ENCODE measurements around the gene PRMT6.
"Not testable (repeated sequence)": the region's sequence is repeated elsewhere in the genome, so short reads cannot be mapped to it uniquely, and the experiment has no call there.

PRMT6 gene

DNA sequence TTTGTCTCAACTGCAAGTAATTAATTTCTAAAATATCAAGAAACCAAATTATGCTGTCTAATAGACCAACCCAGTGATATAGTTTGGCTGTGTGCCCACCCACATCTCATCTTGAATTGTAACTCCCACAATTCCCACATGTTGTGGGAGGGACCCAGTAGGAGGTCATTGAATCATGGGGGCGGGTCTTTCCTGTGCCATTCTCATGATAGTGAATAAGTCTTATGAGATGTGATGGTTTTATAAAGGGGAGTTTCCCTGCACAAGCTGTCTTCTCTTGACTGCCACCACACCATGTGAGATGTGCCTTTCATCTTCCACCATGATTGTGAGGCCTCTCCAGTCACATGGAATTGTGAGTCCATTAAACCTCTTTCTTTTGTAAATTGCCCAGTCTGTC is 36.9 kb downstream of the PRMT6 start:
- H3K36me3 ChIP-seq (ENCODE audit: control insufficient read depth in 4 of 4, insufficient read depth in 4 of 4, low read length in 3 of 4); POLR2A ChIA-PET; H3K4me3 ChIP-seq (ENCODE audit: control insufficient read depth in 1 of 7, extremely low read depth in 1 of 7, insufficient read depth in 4 of 7, low read depth in 2 of 7, low read length in 6 of 7); H3K9me3 ChIP-seq (ENCODE audit: control extremely low read depth in 1 of 5, control insufficient read depth in 4 of 5, insufficient read depth in 2 of 5, low read depth in 1 of 5, low read length in 4 of 5); H3K27ac ChIP-seq (ENCODE audit: insufficient read depth in 1 of 2, low read depth in 1 of 2, low read length in 2 of 2, poor library complexity in 1 of 2, severe bottlenecking in 2 of 2); H3K27me3 ChIP-seq (replicated peaks in 2 of 5; ENCODE audit: control insufficient read depth in 4 of 5, insufficient read depth in 5 of 5, low read length in 4 of 5); CTCF ChIA-PET; H3K4me1 ChIP-seq (ENCODE audit: control extremely low read depth in 1 of 4, control insufficient read depth in 4 of 4, insufficient read depth in 4 of 4, low read length in 3 of 4); DNase-seq: not testable (repeated sequence)
- WGBS (ENCODE audit: insufficient coverage): no CpG with 5 or more reads among the region's 1 CpG

DNA sequence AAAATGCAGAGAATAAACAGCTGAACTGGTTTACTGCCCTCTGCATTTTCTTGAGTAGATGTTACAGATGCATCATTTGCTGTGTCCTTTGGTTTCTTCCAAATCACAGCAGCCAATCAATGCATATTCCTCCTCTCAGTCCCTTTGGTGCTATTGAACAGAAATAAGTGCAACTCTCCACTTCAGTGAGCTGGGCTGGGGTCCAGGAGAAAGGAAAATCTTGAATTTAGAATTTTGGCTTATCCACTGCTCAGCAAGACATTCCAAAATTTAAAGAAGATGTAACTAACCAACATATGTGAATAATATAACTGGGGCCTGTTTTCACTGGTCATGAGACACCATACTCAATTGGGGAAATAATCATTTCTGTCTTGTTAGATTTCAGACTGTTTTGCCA is 39.2 kb downstream of the PRMT6 start:
- CTCF ChIA-PET: no interaction called here
- H3K27ac ChIP-seq (ENCODE audit: insufficient read depth in 1 of 2, low read depth in 1 of 2, low read length in 2 of 2, poor library complexity in 1 of 2, severe bottlenecking in 2 of 2): no peak overlapping the region

DNA sequence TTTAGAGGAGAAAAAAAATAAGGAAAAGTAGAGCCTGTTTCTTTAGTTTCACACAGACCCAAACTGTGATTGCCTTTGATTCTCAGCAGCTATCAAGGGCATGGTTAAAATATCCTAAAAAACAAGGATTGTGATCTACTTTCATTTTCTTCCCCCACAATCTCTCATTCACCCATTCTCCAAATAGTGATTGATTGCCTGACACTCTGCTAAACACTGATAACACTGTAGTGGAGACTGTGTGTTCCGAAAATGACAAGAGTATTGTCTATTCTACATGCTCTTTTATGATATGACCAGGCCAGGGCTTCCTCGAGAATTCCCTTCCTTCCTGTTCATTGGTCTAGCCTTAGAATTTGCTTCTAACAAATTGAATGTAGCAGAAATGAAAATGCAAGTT is 40.2 kb downstream of the PRMT6 start:
- H3K4me3 ChIP-seq (ENCODE audit: control insufficient read depth in 1 of 7, extremely low read depth in 1 of 7, insufficient read depth in 4 of 7, low read depth in 2 of 7, low read length in 6 of 7): no peak overlapping the region
- no CpG with 5 or more reads among the region's 2 CpGs for WGBS (ENCODE audit: insufficient coverage)

More for the DNA sequence above, 39.2 kb downstream of the PRMT6 start:
- H3K4me3 ChIP-seq (ENCODE audit: control insufficient read depth in 1 of 7, extremely low read depth in 1 of 7, insufficient read depth in 4 of 7, low read depth in 2 of 7, low read length in 6 of 7): no peak overlapping the region
- no peaks in the 10 kb centered on the region for H3K9me3 ChIP-seq (ENCODE audit: control extremely low read depth in 1 of 5, control insufficient read depth in 4 of 5, insufficient read depth in 2 of 5, low read depth in 1 of 5, low read length in 4 of 5)
- POLR2A ChIA-PET: no interaction called here
- H3K27me3 ChIP-seq (replicated peaks in 2 of 5; ENCODE audit: control insufficient read depth in 4 of 5, insufficient read depth in 5 of 5, low read length in 4 of 5): no peaks in the 10 kb centered on the region
- no peaks in the 10 kb centered on the region for H3K36me3 ChIP-seq (ENCODE audit: control insufficient read depth in 4 of 4, insufficient read depth in 4 of 4, low read length in 3 of 4)
- DNase-seq: no peak
- no peaks in the 10 kb centered on the region for H3K4me1 ChIP-seq (ENCODE audit: control extremely low read depth in 1 of 4, control insufficient read depth in 4 of 4, insufficient read depth in 4 of 4, low read length in 3 of 4)

DNA sequence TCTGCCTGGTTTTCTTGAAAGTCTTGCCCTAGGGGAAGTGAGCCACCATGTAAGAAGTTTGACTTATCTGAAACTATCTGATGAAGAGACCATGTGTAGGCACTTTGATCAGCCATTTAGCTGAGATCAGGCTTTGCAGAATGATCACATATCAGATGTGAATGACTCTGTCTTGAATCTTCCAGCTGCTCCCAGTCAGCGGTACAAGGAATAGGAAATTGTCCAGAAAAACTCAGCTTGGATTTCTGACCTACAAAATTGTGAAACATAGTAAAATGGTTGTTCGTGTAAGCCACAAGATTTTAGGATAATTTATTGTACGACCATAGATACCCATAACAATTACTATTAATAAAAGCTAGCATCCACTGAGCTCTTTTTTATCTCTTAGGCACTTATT is 42.5 kb downstream of the PRMT6 start:
- Histone ChIP-seq H3K4me3 (ENCODE audit: control insufficient read depth in 1 of 7, extremely low read depth in 1 of 7, insufficient read depth in 4 of 7, low read depth in 2 of 7, low read length in 6 of 7) (no peak overlapping the region), H3K4me1 (ENCODE audit: control extremely low read depth in 1 of 4, control insufficient read depth in 4 of 4, insufficient read depth in 4 of 4, low read length in 3 of 4) (no peaks in the 10 kb centered on the region), H3K27me3 (replicated peaks in 2 of 5; ENCODE audit: control insufficient read depth in 4 of 5, insufficient read depth in 5 of 5, low read length in 4 of 5) (no peaks in the 10 kb centered on the region), H3K36me3 (ENCODE audit: control insufficient read depth in 4 of 4, insufficient read depth in 4 of 4, low read length in 3 of 4) (no peaks in the 10 kb centered on the region), H3K27ac (ENCODE audit: insufficient read depth in 1 of 2, low read depth in 1 of 2, low read length in 2 of 2, poor library complexity in 1 of 2, severe bottlenecking in 2 of 2) (no peak overlapping the region), H3K9me3 (ENCODE audit: control extremely low read depth in 1 of 5, control insufficient read depth in 4 of 5, insufficient read depth in 2 of 5, low read depth in 1 of 5, low read length in 4 of 5) (no peaks in the 10 kb centered on the region)
- WGBS (ENCODE audit: insufficient coverage): 100% methylated on average over 1 of the region's 3 CpGs
- no peak for DNase-seq
- POLR2A ChIA-PET: no interaction called here
- CTCF ChIA-PET: no interaction called here

More for the DNA sequence above, 40.2 kb downstream of the PRMT6 start:
- no peaks in the 10 kb centered on the region for H3K36me3 ChIP-seq (ENCODE audit: control insufficient read depth in 4 of 4, insufficient read depth in 4 of 4, low read length in 3 of 4)
- no peaks in the 10 kb centered on the region for H3K4me1 ChIP-seq (ENCODE audit: control extremely low read depth in 1 of 4, control insufficient read depth in 4 of 4, insufficient read depth in 4 of 4, low read length in 3 of 4)
- POLR2A ChIA-PET: no interaction called here
- CTCF ChIA-PET: no interaction called here
- no peak overlapping the region for H3K27ac ChIP-seq (ENCODE audit: insufficient read depth in 1 of 2, low read depth in 1 of 2, low read length in 2 of 2, poor library complexity in 1 of 2, severe bottlenecking in 2 of 2)
- no peaks in the 10 kb centered on the region for H3K27me3 ChIP-seq (replicated peaks in 2 of 5; ENCODE audit: control insufficient read depth in 4 of 5, insufficient read depth in 5 of 5, low read length in 4 of 5)
- peak in 1 of 3 donors; percentile 1 for DNase-seq
- no peaks in the 10 kb centered on the region for H3K9me3 ChIP-seq (ENCODE audit: control extremely low read depth in 1 of 5, control insufficient read depth in 4 of 5, insufficient read depth in 2 of 5, low read depth in 1 of 5, low read length in 4 of 5)

DNA sequence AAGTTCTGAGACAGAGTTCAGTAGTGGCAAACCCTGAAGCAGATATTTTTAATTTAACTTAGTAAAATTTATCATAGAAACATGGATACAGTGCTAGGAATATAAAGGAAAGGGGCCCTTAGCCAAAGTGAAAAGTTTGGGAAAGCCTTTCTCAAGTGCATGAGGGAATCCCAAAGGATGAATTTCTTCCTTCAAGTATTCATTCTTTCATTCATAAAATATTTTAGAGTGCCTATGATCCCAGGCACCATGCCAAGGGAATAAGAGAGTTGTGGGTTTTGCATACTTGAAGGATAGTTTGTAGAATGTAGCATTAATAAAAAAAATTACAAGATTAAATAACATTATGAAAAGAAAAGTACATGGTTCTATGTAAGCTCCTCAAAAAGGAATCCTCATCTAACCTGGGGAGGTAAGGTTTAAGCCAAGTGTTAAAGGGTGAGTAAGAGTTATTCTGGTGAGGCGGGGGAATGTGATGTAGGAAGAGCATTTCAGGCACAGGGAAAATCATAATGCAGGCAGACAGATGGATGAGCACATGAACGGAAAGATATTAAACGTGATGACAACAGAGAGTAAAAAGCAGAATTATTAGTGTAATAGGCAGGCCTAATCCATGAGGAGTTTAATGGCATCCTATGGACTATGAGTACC is 44.0 kb downstream of the PRMT6 start:
- Histone ChIP-seq H3K36me3 (ENCODE audit: control insufficient read depth in 4 of 4, insufficient read depth in 4 of 4, low read length in 3 of 4) (no peaks in the 10 kb centered on the region), H3K27me3 (replicated peaks in 2 of 5; ENCODE audit: control insufficient read depth in 4 of 5, insufficient read depth in 5 of 5, low read length in 4 of 5) (peaks cover 0 to 2% (median 0%) of the 10 kb centered on the region in 5 experiments), H3K4me1 (ENCODE audit: control extremely low read depth in 1 of 4, control insufficient read depth in 4 of 4, insufficient read depth in 4 of 4, low read length in 3 of 4) (no peaks in the 10 kb centered on the region), H3K27ac (ENCODE audit: insufficient read depth in 1 of 2, low read depth in 1 of 2, low read length in 2 of 2, poor library complexity in 1 of 2, severe bottlenecking in 2 of 2) (no peak overlapping the region), H3K4me3 (ENCODE audit: control insufficient read depth in 1 of 7, extremely low read depth in 1 of 7, insufficient read depth in 4 of 7, low read depth in 2 of 7, low read length in 6 of 7) (no peak overlapping the region), H3K9me3 (ENCODE audit: control extremely low read depth in 1 of 5, control insufficient read depth in 4 of 5, insufficient read depth in 2 of 5, low read depth in 1 of 5, low read length in 4 of 5) (no peaks in the 10 kb centered on the region)
- DNase-seq: no peak
- ChIA-PET POLR2A (no interaction called here), CTCF (no interaction called here)
- WGBS (ENCODE audit: insufficient coverage): 100% methylated on average over 3 of the region's 3 CpGs

DNA sequence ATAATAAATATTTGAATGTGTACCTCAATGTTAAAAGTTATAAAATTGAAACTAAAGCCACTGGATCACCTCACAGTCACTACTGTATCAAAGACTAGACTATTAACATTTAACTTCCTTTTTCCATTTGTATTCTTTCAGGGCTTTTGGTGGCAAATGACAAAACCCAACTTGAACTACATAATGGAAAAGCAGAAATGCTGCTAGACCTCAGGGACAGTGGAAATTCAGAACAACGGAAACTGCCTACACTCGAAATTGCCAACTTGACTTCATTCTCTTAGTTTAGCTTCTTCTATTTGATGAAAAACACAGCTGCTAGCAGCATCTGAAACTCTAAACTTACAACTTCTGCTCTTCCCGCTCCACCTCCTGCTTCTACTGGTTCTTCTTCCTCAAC is 49.4 kb downstream of the PRMT6 start:
- CTCF ChIA-PET: no interaction called here
- Histone ChIP-seq H3K4me1 (ENCODE audit: control extremely low read depth in 1 of 4, control insufficient read depth in 4 of 4, insufficient read depth in 4 of 4, low read length in 3 of 4) (no peaks in the 10 kb centered on the region), H3K9me3 (ENCODE audit: control extremely low read depth in 1 of 5, control insufficient read depth in 4 of 5, insufficient read depth in 2 of 5, low read depth in 1 of 5, low read length in 4 of 5) (no peaks in the 10 kb centered on the region), H3K4me3 (ENCODE audit: control insufficient read depth in 1 of 7, extremely low read depth in 1 of 7, insufficient read depth in 4 of 7, low read depth in 2 of 7, low read length in 6 of 7) (no peak overlapping the region), H3K36me3 (ENCODE audit: control insufficient read depth in 4 of 4, insufficient read depth in 4 of 4, low read length in 3 of 4) (no peaks in the 10 kb centered on the region), H3K27me3 (replicated peaks in 2 of 5; ENCODE audit: control insufficient read depth in 4 of 5, insufficient read depth in 5 of 5, low read length in 4 of 5) (peaks cover 0 to 2% (median 0%) of the 10 kb centered on the region in 5 experiments), H3K27ac (ENCODE audit: insufficient read depth in 1 of 2, low read depth in 1 of 2, low read length in 2 of 2, poor library complexity in 1 of 2, severe bottlenecking in 2 of 2) (no peak overlapping the region)
- POLR2A ChIA-PET: no interaction called here
- DNase-seq: no peak
- WGBS (ENCODE audit: insufficient coverage): 93% methylated on average over 3 of the region's 3 CpGs
